ENCODE results near the gene FAM78B. TPM values are rescaled to one million over a fixed set of nuclear protein-coding genes. Genes with fewer than 3 reads are reported as not detected.

Gene FAM78B
- total and polyA plus RNA-seq, 2 experiments from 2014 or later: 0.16 to 0.43 TPM

DNA sequence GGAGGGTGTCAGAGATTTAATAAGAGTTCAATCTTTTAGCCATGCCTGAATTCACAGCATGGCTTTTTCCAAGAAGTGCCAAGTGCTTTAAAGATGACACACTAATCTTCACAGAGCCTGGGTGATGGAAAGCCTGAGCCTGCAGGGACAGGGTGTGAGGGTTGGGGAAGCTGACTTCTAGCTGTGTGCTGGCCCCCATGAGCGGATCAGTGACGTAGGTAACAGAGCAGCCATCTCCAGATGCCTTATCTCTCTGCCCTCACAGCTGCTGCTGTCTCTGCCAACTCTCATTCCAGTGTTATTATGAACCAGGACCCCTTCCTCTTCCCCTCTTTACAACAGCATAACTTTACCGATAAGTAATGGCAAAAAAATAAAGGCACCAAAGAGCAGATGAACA lies 30.6 kb downstream of the FAM78B start:
- no peak for DNase-seq
- Histone ChIP-seq H3K9ac (no peak overlapping the region), H3K27me3 (replicated peaks; ENCODE audit: insufficient read depth) (no peaks in the 10 kb centered on the region)

DNA sequence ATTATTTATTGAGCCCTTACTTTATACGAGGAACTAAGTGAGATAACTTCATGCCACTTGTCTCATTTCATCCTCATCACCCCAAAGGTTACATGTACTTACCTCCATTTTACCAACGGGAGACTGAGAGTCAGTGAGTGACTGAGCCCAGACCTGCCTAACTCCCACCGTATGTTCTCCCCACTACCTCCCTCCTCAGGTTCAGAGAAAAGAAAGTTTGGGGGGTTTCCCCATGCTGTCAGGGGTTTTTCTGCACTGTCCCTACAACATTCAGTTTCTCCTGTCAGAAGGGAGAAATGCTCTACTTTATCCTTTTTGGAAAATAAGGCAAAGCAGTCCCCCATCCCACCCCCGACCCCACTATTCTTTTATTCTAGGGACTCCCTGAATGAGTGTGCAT lies 32.9 kb downstream of the FAM78B start:
- H3K79me2 ChIP-seq (ENCODE audit: insufficient read depth): no peaks in the 10 kb centered on the region
- no peaks in the 10 kb centered on the region for H3K36me3 ChIP-seq (ENCODE audit: low read depth)
- in situ Hi-C loops (cut with MboI): no loop called here
- H2AFZ ChIP-seq: no peak overlapping the region
- DNase-seq: no peak
- no peaks in the 10 kb centered on the region for H3F3A ChIP-seq (ENCODE audit: insufficient read depth)
- H3K4me1 ChIP-seq (ENCODE audit: insufficient read depth): no peaks in the 10 kb centered on the region
- no peak overlapping the region for H3K9ac ChIP-seq
- no peaks in the 10 kb centered on the region for H3K9me2 ChIP-seq (ENCODE audit: insufficient read depth)
- H3K27ac ChIP-seq: no peak overlapping the region
- no peaks in the 10 kb centered on the region for H4K20me1 ChIP-seq (ENCODE audit: insufficient read depth)
- WGBS, 2 experiments (ENCODE audit: low coverage in 1 of 2, low lambda C conversion rate in 2 of 2, missing lambda C conversion rate in 2 of 2): 32 to 39% methylated on average over 4 of the region's 4 CpGs
- H3K4me3 ChIP-seq: no peak overlapping the region
- H3K27me3 ChIP-seq (replicated peaks; ENCODE audit: insufficient read depth): no peaks in the 10 kb centered on the region
- no peak overlapping the region for H3K4me2 ChIP-seq (ENCODE audit: unreplicated experiment)
- TF ChIP-seq EZH2 (IDR thresholded peaks at IDR 0.05; ENCODE audit: insufficient read depth, poor library complexity, severe bottlenecking): no peak
- no peak for TF ChIP-seq EZH2phosphoT487 (IDR thresholded peaks at IDR 0.05; ENCODE audit: insufficient read depth, low read depth)
- no peaks in the 10 kb centered on the region for H3K9me3 ChIP-seq (ENCODE audit: low read depth)

More for the DNA sequence above, 30.6 kb downstream of the FAM78B start:
- no peaks in the 10 kb centered on the region for H3F3A ChIP-seq (ENCODE audit: insufficient read depth)
- H3K79me2 ChIP-seq (ENCODE audit: insufficient read depth): no peaks in the 10 kb centered on the region
- H3K4me2 ChIP-seq (ENCODE audit: unreplicated experiment): no peak overlapping the region
- H3K4me3 ChIP-seq: no peak overlapping the region
- H3K27ac ChIP-seq: no peak overlapping the region
- no peaks in the 10 kb centered on the region for H3K9me3 ChIP-seq (ENCODE audit: low read depth)
- no peak overlapping the region for H2AFZ ChIP-seq
- no peaks in the 10 kb centered on the region for H3K36me3 ChIP-seq (ENCODE audit: low read depth)
- no peaks in the 10 kb centered on the region for H4K20me1 ChIP-seq (ENCODE audit: insufficient read depth)
- H3K4me1 ChIP-seq (ENCODE audit: insufficient read depth): no peaks in the 10 kb centered on the region
- TF ChIP-seq EZH2phosphoT487 (IDR thresholded peaks at IDR 0.05; ENCODE audit: insufficient read depth, low read depth): no peak
- TF ChIP-seq EZH2 (IDR thresholded peaks at IDR 0.05; ENCODE audit: insufficient read depth, poor library complexity, severe bottlenecking): no peak
- 10 to 13% methylated on average over 3 of the region's 3 CpGs for WGBS, 2 experiments (ENCODE audit: low coverage in 1 of 2, low lambda C conversion rate in 2 of 2, missing lambda C conversion rate in 2 of 2)
- no peaks in the 10 kb centered on the region for H3K9me2 ChIP-seq (ENCODE audit: insufficient read depth)
- in situ Hi-C loops (cut with MboI): no loop called here

DNA sequence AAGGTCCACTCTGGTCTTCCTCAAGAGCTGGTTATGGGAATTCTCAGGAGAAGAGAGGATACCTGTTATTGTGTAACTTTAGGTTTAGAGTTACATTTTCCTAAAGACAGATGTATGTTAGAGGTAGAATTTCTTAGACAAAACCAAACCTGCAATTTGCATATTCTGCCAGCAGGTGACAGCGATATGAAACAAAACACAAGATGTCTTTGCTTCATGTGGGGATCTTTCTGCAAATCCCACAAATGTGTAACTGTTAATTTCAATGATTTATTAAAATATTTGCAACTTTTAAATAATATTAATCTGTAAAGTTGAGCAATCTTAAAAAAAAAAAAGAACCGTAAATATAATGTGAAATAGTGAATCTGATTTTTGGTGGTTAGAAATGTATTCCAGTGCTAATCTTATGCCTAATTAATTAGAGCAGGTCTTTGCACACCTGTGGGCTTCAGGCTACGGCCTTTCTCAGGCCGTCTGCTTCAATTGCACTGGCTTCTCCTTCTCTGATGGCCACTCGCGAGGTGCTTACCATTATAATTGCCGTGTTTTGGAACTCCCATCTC lies 33.4 kb downstream of the FAM78B start:
- Histone ChIP-seq H2AFZ (no peak overlapping the region), H3K4me1 (ENCODE audit: insufficient read depth) (no peaks in the 10 kb centered on the region), H3K4me3 (no peak overlapping the region), H3K27ac (no peak overlapping the region), H3K27me3 (replicated peaks; ENCODE audit: insufficient read depth) (no peaks in the 10 kb centered on the region), H4K20me1 (ENCODE audit: insufficient read depth) (no peaks in the 10 kb centered on the region), H3F3A (ENCODE audit: insufficient read depth) (no peaks in the 10 kb centered on the region), H3K36me3 (ENCODE audit: low read depth) (no peaks in the 10 kb centered on the region), H3K9me3 (ENCODE audit: low read depth) (no peaks in the 10 kb centered on the region), H3K9me2 (ENCODE audit: insufficient read depth) (no peaks in the 10 kb centered on the region), H3K4me2 (ENCODE audit: unreplicated experiment) (no peak overlapping the region), H3K9ac (no peak overlapping the region), H3K79me2 (ENCODE audit: insufficient read depth) (no peaks in the 10 kb centered on the region)
- TF ChIP-seq EZH2 (IDR thresholded peaks at IDR 0.05; ENCODE audit: insufficient read depth, poor library complexity, severe bottlenecking) (no peak), EZH2phosphoT487 (IDR thresholded peaks at IDR 0.05; ENCODE audit: insufficient read depth, low read depth) (no peak)
- 66 to 68% methylated on average over 7 of the region's 7 CpGs for WGBS, 2 experiments (ENCODE audit: low coverage in 1 of 2, low lambda C conversion rate in 2 of 2, missing lambda C conversion rate in 2 of 2)
- in situ Hi-C loops (cut with MboI): no loop called here
- DNase-seq: no peak

DNA sequence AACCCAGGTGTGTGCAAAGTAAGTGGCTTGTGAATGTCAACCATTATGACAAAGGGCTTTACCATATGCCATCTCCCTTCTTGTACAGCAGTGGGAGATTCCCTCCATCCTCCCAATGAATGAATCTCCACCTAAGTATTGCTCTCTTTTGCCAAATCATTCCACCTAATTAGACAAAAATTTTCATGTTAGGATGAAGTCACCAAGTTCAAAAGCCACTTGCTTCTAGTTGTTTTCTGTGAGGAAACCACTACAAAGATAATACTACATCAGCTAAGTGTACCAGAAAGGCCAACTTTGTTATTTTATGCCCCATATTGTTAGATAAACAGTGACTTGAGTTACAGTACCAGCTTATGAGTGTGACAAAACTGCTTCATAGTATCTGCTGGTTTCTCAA lies 34.3 kb downstream of the FAM78B start:
- Histone ChIP-seq H3K4me3 (no peak overlapping the region), H2AFZ (no peak overlapping the region)
- in situ Hi-C loops (cut with MboI): no loop called here

DNA sequence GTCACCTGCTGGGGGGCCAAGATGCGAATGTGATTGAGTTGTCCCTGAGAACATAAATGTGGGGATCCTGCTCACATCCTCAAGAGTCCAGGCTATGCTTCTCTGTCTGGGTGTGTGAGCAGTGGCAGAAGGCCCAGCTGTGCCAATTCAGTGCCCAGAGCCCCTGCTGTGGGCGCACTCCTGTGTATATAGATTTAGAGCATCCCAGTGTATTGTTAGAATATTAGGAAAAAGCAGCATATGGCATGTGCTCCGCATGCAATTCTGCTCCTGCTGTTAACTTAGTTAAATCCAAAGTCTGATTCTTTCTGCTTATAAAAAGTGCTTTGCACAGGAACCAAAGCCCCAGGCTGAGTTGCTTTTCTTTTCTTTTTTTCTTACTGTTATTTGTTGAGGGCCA lies 37.8 kb downstream of the FAM78B start:
- H3K4me1 ChIP-seq (ENCODE audit: insufficient read depth): no peaks in the 10 kb centered on the region
- no peaks in the 10 kb centered on the region for H3K36me3 ChIP-seq (ENCODE audit: low read depth)
- in situ Hi-C loops (cut with MboI): no loop called here
- no peak overlapping the region for H3K4me3 ChIP-seq
- no peak for DNase-seq
- H3K9me3 ChIP-seq (ENCODE audit: low read depth): no peaks in the 10 kb centered on the region
- no peak for TF ChIP-seq EZH2phosphoT487 (IDR thresholded peaks at IDR 0.05; ENCODE audit: insufficient read depth, low read depth)
- TF ChIP-seq EZH2 (IDR thresholded peaks at IDR 0.05; ENCODE audit: insufficient read depth, poor library complexity, severe bottlenecking): no peak
- H3K4me2 ChIP-seq (ENCODE audit: unreplicated experiment): no peak overlapping the region
- H3K27me3 ChIP-seq (replicated peaks; ENCODE audit: insufficient read depth): no peaks in the 10 kb centered on the region
- no peaks in the 10 kb centered on the region for H3K79me2 ChIP-seq (ENCODE audit: insufficient read depth)
- WGBS, 2 experiments (ENCODE audit: low coverage in 1 of 2, low lambda C conversion rate in 2 of 2, missing lambda C conversion rate in 2 of 2): 34 to 43% methylated on average over 3 of the region's 3 CpGs
- H3K27ac ChIP-seq: no peak overlapping the region
- H4K20me1 ChIP-seq (ENCODE audit: insufficient read depth): no peaks in the 10 kb centered on the region
- H3F3A ChIP-seq (ENCODE audit: insufficient read depth): no peaks in the 10 kb centered on the region
- no peak overlapping the region for H3K9ac ChIP-seq
- H3K9me2 ChIP-seq (ENCODE audit: insufficient read depth): no peaks in the 10 kb centered on the region
- H2AFZ ChIP-seq: no peak overlapping the region

More for the DNA sequence above, 34.3 kb downstream of the FAM78B start:
- Histone ChIP-seq H3K27ac (no peak overlapping the region), H3K27me3 (replicated peaks; ENCODE audit: insufficient read depth) (no peaks in the 10 kb centered on the region), H4K20me1 (ENCODE audit: insufficient read depth) (no peaks in the 10 kb centered on the region), H3K36me3 (ENCODE audit: low read depth) (no peaks in the 10 kb centered on the region), H3K79me2 (ENCODE audit: insufficient read depth) (no peaks in the 10 kb centered on the region), H3K4me1 (ENCODE audit: insufficient read depth) (no peaks in the 10 kb centered on the region), H3F3A (ENCODE audit: insufficient read depth) (no peaks in the 10 kb centered on the region), H3K9ac (no peak overlapping the region), H3K9me3 (ENCODE audit: low read depth) (no peaks in the 10 kb centered on the region), H3K9me2 (ENCODE audit: insufficient read depth) (no peaks in the 10 kb centered on the region), H3K4me2 (ENCODE audit: unreplicated experiment) (no peak overlapping the region)
- TF ChIP-seq EZH2phosphoT487 (IDR thresholded peaks at IDR 0.05; ENCODE audit: insufficient read depth, low read depth) (no peak), EZH2 (IDR thresholded peaks at IDR 0.05; ENCODE audit: insufficient read depth, poor library complexity, severe bottlenecking) (no peak)
- DNase-seq: no peak
